H1 (cell line): ENCODE results near the gene KRTAP5-8. TPM values are rescaled to one million over a fixed set of nuclear protein-coding genes. Genes with fewer than 3 reads are reported as not detected.

Source experiments
- CTCF ChIA-PET: fragments of 300-600 bp; sonication (Branson Sonifier 250); formaldehyde crosslinking; loops from one replicate; lab custom pipeline; 2021; ENCODE audit not compliant: partially characterized antibody; lab: Charles Lee
- POLR2A ChIA-PET: fragments of 300-600 bp; sonication (Branson Sonifier 250); formaldehyde crosslinking; loops from one replicate; lab custom pipeline; 2021; ENCODE audit warnings: inconsistent platforms; ENCODE audit not compliant: partially characterized antibody; lab: Charles Lee
- DNase-seq, 2 experiments: peaks; one replicate each; pipeline versions ENCODE4 v3.0.0 to v3.0.0-alpha.2; 2010 to 2022; ENCODE audit warnings: low spot score in 2 of 2, low read depth in 1 of 2, mixed read lengths in 1 of 2
- FAIRE-seq: peaks from 2 replicates; lab custom pipeline; 2011; peaks lifted over from hg19 to GRCh38; lab: Jason Lieb, UNC
- H2AFZ ChIP-seq: 2 replicates; pipeline ENCODE4 v1.8.1; 2012; ENCODE audit warnings: low read length, inconsistent platforms
- H2AK5ac ChIP-seq: 2 replicates; pipeline ENCODE4 v1.6.1; 2013; ENCODE audit warnings: low read depth, low read length
- H2BK120ac ChIP-seq: replicated peaks from 2 replicates; pipeline ENCODE3; 2013; ENCODE audit warnings: low read depth, low read length, inconsistent platforms
- H2BK12ac ChIP-seq: 2 replicates; pipeline ENCODE4 v1.6.1; 2013; ENCODE audit warnings: low read depth, low read length
- H2BK15ac ChIP-seq: 2 replicates; pipeline ENCODE4 v1.6.1; 2013; ENCODE audit warnings: low read length
- H2BK20ac ChIP-seq: 2 replicates; pipeline ENCODE4 v1.6.1; 2013; ENCODE audit warnings: low read length
- H2BK5ac ChIP-seq: 2 replicates; pipeline ENCODE4 v1.6.1; 2013; ENCODE audit warnings: low read depth, low read length
- H3K14ac ChIP-seq: 2 replicates; pipeline ENCODE4 v1.6.1; 2013; ENCODE audit warnings: inconsistent platforms; ENCODE audit not compliant: insufficient read length
- H3K18ac ChIP-seq: 2 replicates; pipeline ENCODE4 v1.6.1; 2013; ENCODE audit warnings: low read length; ENCODE audit errors: extremely low read depth
- H3K23ac ChIP-seq: 2 replicates; pipeline ENCODE4 v1.6.1; 2013; ENCODE audit warnings: inconsistent platforms; ENCODE audit not compliant: insufficient read length
- H3K23me2 ChIP-seq: 2 replicates; pipeline ENCODE4 v1.6.1; 2013; ENCODE audit warnings: low read depth, low read length
- H3K27ac ChIP-seq: 2 replicates; pipeline ENCODE4 v1.6.1; 2011; ENCODE audit warnings: low read depth, low read length, inconsistent platforms
- H3K27me3 ChIP-seq, 4 experiments: replicated peaks in 1 of 4; 1 replicate in 1 of 4; 2 replicates in 3 of 4; pipeline versions ENCODE4 v1.6.1 to v1.8.1; 2011 to 2013; ENCODE audit warnings: low read length in 3 of 4, mild to moderate bottlenecking in 3 of 4, inconsistent platforms in 2 of 4, mixed read lengths in 2 of 4, moderate library complexity in 1 of 4; ENCODE audit not compliant: control insufficient read depth in 3 of 4, insufficient read depth in 3 of 4; ENCODE audit errors: extremely low read depth in 1 of 4
- H3K36me3 ChIP-seq, 4 experiments: 2 replicates each; pipeline versions ENCODE4 v1.6.1 to v1.8.1; 2011 to 2013; ENCODE audit warnings: mild to moderate bottlenecking in 4 of 4, low read length in 3 of 4, moderate library complexity in 2 of 4, control low read depth in 1 of 4, inconsistent platforms in 1 of 4; ENCODE audit not compliant: insufficient read depth in 4 of 4, control insufficient read depth in 2 of 4
- H3K4ac ChIP-seq: replicated peaks from 2 replicates; pipeline ENCODE3; 2013; ENCODE audit warnings: low read length, low read depth, mixed read lengths, inconsistent platforms; ENCODE audit not compliant: insufficient read length
- H3K4me1 ChIP-seq, 4 experiments: replicated peaks in 1 of 4; 1 replicate in 1 of 4; 2 replicates in 3 of 4; pipeline versions ENCODE4 v1.6.1 to v1.8.1; 2011 to 2013; ENCODE audit warnings: low read length in 3 of 4, inconsistent platforms in 2 of 4, mixed read lengths in 1 of 4; ENCODE audit not compliant: insufficient read depth in 4 of 4, control insufficient read depth in 3 of 4
- H3K4me2 ChIP-seq, 2 experiments: 2 replicates each; pipeline versions ENCODE4 v1.6.1 to v1.8.1; 2011 to 2013; ENCODE audit warnings: low read depth in 2 of 2, low read length in 2 of 2, control low read depth in 1 of 2, inconsistent platforms in 1 of 2, mild to moderate bottlenecking in 1 of 2; ENCODE audit not compliant: insufficient read depth in 1 of 2
- H3K4me3 ChIP-seq, 4 experiments: fragments of 200-600, 300-600 bp in 1 of 4; sonication (generic), shearing (Covaris generic), sonication (Bioruptor Twin) in 1 of 4; 2 replicates each; pipeline versions ENCODE4 v1.5.1 to v1.8.1; 2011 to 2016; ENCODE audit warnings: low read length in 4 of 4, low read depth in 3 of 4, control low read depth in 2 of 4, inconsistent platforms in 2 of 4, mild to moderate bottlenecking in 2 of 4, mixed read lengths in 1 of 4, moderate library complexity in 1 of 4; ENCODE audit not compliant: insufficient read depth in 2 of 4; ENCODE audit errors: extremely low read depth in 1 of 4
- H3K56ac ChIP-seq: replicated peaks from 2 replicates; pipeline ENCODE3; 2013; ENCODE audit warnings: low read depth, mild to moderate bottlenecking, mixed read lengths, low read length, inconsistent platforms; ENCODE audit not compliant: insufficient read length
- H3K79me1 ChIP-seq: 2 replicates; pipeline ENCODE4 v1.6.1; 2013; ENCODE audit warnings: low read depth, low read length, control low read depth
- H3K79me2 ChIP-seq, 2 experiments: 2 replicates each; pipeline versions ENCODE4 v1.6.1 to v1.8.1; 2012 to 2013; ENCODE audit warnings: low read length in 2 of 2, mild to moderate bottlenecking in 2 of 2, inconsistent platforms in 1 of 2; ENCODE audit not compliant: insufficient read depth in 2 of 2, control insufficient read depth in 1 of 2
- H3K9ac ChIP-seq, 4 experiments: replicated peaks in 1 of 4; 1 replicate in 1 of 4; 2 replicates in 3 of 4; pipeline versions ENCODE4 v1.6.1 to v1.8.1; 2011 to 2013; ENCODE audit warnings: low read depth in 3 of 4, low read length in 3 of 4, control low read depth in 2 of 4, mild to moderate bottlenecking in 2 of 4, moderate library complexity in 2 of 4, inconsistent platforms in 1 of 4; ENCODE audit errors: extremely low read depth in 1 of 4
- H3K9me3 ChIP-seq, 2 experiments: 2 replicates each; pipeline versions ENCODE4 v1.6.1 to v1.8.1; 2012 to 2013; ENCODE audit warnings: mild to moderate bottlenecking in 2 of 2, moderate library complexity in 2 of 2, control low read depth in 1 of 2, inconsistent platforms in 1 of 2, low read depth in 1 of 2, low read length in 1 of 2, mixed read lengths in 1 of 2; ENCODE audit not compliant: insufficient read depth in 2 of 2
- H4K20me1 ChIP-seq, 2 experiments: replicated peaks in 1 of 2; 2 replicates each; pipeline versions ENCODE3 to v1.8.1; 2011 to 2013; ENCODE audit warnings: inconsistent platforms in 2 of 2, low read length in 2 of 2, mild to moderate bottlenecking in 1 of 2; ENCODE audit not compliant: insufficient read depth in 2 of 2, control insufficient read depth in 1 of 2
- H4K5ac ChIP-seq: 2 replicates; pipeline ENCODE4 v1.6.1; 2013; ENCODE audit warnings: low read length, low read depth, mixed read lengths, inconsistent platforms; ENCODE audit not compliant: insufficient read length
- H4K8ac ChIP-seq: 2 replicates; pipeline ENCODE4 v1.8.0; 2013; ENCODE audit warnings: mild to moderate bottlenecking, moderate library complexity, low read length, inconsistent platforms; ENCODE audit not compliant: insufficient read depth; ENCODE audit errors: extremely low read depth
- H4K91ac ChIP-seq: replicated peaks from 2 replicates; pipeline ENCODE3; 2013; ENCODE audit warnings: low read length, mixed read lengths, inconsistent platforms; ENCODE audit not compliant: insufficient read length
- BCL11A ChIP-seq, 2 experiments: IDR thresholded peaks; one replicate each; pipeline ENCODE4 v1.6.1; 2011; ENCODE audit warnings: low read depth in 2 of 2, low read length in 2 of 2, mild to moderate bottlenecking in 2 of 2
- CBX5 ChIP-seq: fragments of 300-800, 300-1000 bp; sonication (generic); IDR thresholded peaks from 2 replicates; pipeline ENCODE4 v1.7.1; 2016; ENCODE audit warnings: antibody characterized with exemption, low read length, low read depth
- KDM4A ChIP-seq: IDR thresholded peaks from one replicate; pipeline ENCODE4 v1.7.1; 2012; ENCODE audit warnings: low read depth, mild to moderate bottlenecking, moderate library complexity, low read length, inconsistent platforms; ENCODE audit not compliant: severe bottlenecking
- POLR2AphosphoS5 ChIP-seq: IDR thresholded peaks from 2 replicates; pipeline ENCODE4 v1.6.1; 2011; ENCODE audit warnings: low read depth, low read length
- RAD21 ChIP-seq, 2 experiments: IDR thresholded peaks in 1 of 2; conservative IDR thresholded peaks in 1 of 2; 2 replicates each; pipeline ENCODE4 v1.6.1; 2011; ENCODE audit warnings: low read depth in 2 of 2, low read length in 2 of 2, improper control_type of control experiment in 1 of 2, inconsistent platforms in 1 of 2, mild to moderate bottlenecking in 1 of 2, moderate library complexity in 1 of 2
- WGBS, 2 experiments: shearing (Covaris generic) in 1 of 2; methylation state at CpG; one replicate each; pipeline versions ENCODE4 v1.1.6 to v1.1.7; 2013 to 2015; ENCODE audit warnings: low lambda C conversion rate in 2 of 2, mixed read lengths in 2 of 2, inconsistent platforms in 1 of 2, low coverage in 1 of 2, missing lambda C conversion rate in 1 of 2; ENCODE audit not compliant: insufficient replicate concordance in 2 of 2, insufficient coverage in 1 of 2, insufficient read length in 1 of 2; ENCODE audit errors: extremely low coverage in 1 of 2, missing lambda C conversion rate in 1 of 2; 5-methylcytosine and 5-hydroxymethylcytosine counted together
- polyA plus RNA-seq, 7 experiments: library from polyadenylated mRNA; depleted of rRNA in 3 of 7; stranded (reverse) in 5 of 7; unstranded in 2 of 7; fragments of >200 nt in 5 of 7; fragments of 200-250 nt in 2 of 7; gene quantifications; 1 replicate in 5 of 7; 2 replicates in 1 of 7; 4 replicates in 1 of 7; pipeline versions ENCODE4 v1.2.1 to v1.2.3, GENCODE V29; 2011 to 2013; ENCODE audit warnings: missing spikeins in 2 of 7, mixed read lengths in 2 of 7
- total RNA-seq: library from RNA; stranded (reverse); fragmentation: NEBNext Ultra II Directional; extraction: Animal tissue kit (Norgen Biotek cat#: 25700); gene quantifications from 2 replicates; pipeline ENCODE4 v1.2.1, GENCODE V29; 2021

Gene KRTAP5-8
- total and polyA plus RNA-seq, 2 of the 8 experiments (the other 6 are each of a cell fraction or from before 2014, with no cell fraction given), result not detected

GRCh38 chr11:71488681-71489270, 49.0 kb upstream of the KRTAP5-8 start:
- Histone ChIP-seq H3K27me3 (no peaks in the 10 kb centered on the region), H3K4me3 (no peak overlapping the region), H3K79me1 (no peaks in the 10 kb centered on the region), H2BK15ac (no peak overlapping the region), H2AFZ (no peak overlapping the region), H3K23me2 (peaks cover 4% of the 10 kb centered on the region; the same call in 1 of the 2 replicates), H2BK120ac (no peak overlapping the region), H3K36me3 (peaks cover 0 to 23% (median 15%) of the 10 kb centered on the region in 4 experiments; a peak in 6 of 8 replicates), H4K8ac (no peak overlapping the region), H4K5ac (no peak overlapping the region), H3K4me2 (no peak overlapping the region), H2BK5ac (no peak overlapping the region), H3K23ac (no peak overlapping the region), H3K79me2 (no peaks in the 10 kb centered on the region), H2AK5ac (no peak overlapping the region), H3K9ac (no peak overlapping the region), H4K20me1 (peaks cover 4 to 15% of the 10 kb centered on the region in 2 experiments), H4K91ac (no peak overlapping the region), H3K18ac (no peak overlapping the region), H3K9me3 (no peaks in the 10 kb centered on the region), H2BK20ac (no peak overlapping the region), H2BK12ac (no peak overlapping the region), H3K14ac (no peak overlapping the region), H3K27ac (no peak overlapping the region), H3K4ac (no peak overlapping the region), H3K56ac (no peak overlapping the region), H3K4me1 (no peaks in the 10 kb centered on the region)
- WGBS, 2 experiments, result 84% methylated on average over 6 of the region's 6 CpGs; no CpG with 5 or more reads in 1 of the 2 experiments
- no peak for TF ChIP-seq RAD21 (IDR thresholded peaks at IDR 0.05 in 1 of 2, conservative IDR thresholded peaks at IDR 0.05 in 1 of 2; ENCODE audit: low read depth in 2 of 2, low read length in 2 of 2)
- no peak for TF ChIP-seq POLR2AphosphoS5
- TF ChIP-seq BCL11A (IDR thresholded peaks at IDR 0.05; ENCODE audit: low read depth in 2 of 2, low read length in 2 of 2), result no peak
- TF ChIP-seq KDM4A, result no peak
- TF ChIP-seq CBX5, result no peak
- ChIA-PET POLR2A (interaction anchor here (0.6 kb wide), 1 partner anchor 137 kb away, joined by 4 read pairs; no protein-coding TSS in a partner anchor), CTCF (interaction anchor here (2.1 kb wide), 1 partner anchor 9 kb away, joined by 4 read pairs; no protein-coding TSS in a partner anchor)
- FAIRE-seq (no peak), DNase-seq (no peak)
